Trophoblast cell (in vitro differentiated cells and primary cell): ENCODE data around the gene NDRG4.
A peak's percentile ranks its signal among the peaks of the same experiment; 100 is the strongest.

Experiments
- DNase-seq, 2 donors: peaks; one replicate each; pipeline ENCODE4 v3.0.0-alpha.2; 2016
- H2AFZ ChIP-seq: 2 replicates; pipeline ENCODE4 v1.6.1; 2013; ENCODE audit warnings: low read length, moderate library complexity, mild to moderate bottlenecking; ENCODE audit not compliant: insufficient read depth, poor library complexity
- H2AK5ac ChIP-seq: 2 replicates; pipeline ENCODE4 v1.6.1; 2013; ENCODE audit warnings: mild to moderate bottlenecking, low read length
- H2BK120ac ChIP-seq: 2 replicates; pipeline ENCODE4 v1.6.1; 2013; ENCODE audit warnings: low read length, mild to moderate bottlenecking, moderate library complexity; ENCODE audit not compliant: insufficient read depth, poor library complexity
- H2BK12ac ChIP-seq: 2 replicates; pipeline ENCODE4 v1.6.1; 2013; ENCODE audit warnings: mild to moderate bottlenecking, low read length, moderate library complexity
- H2BK5ac ChIP-seq: 2 replicates; pipeline ENCODE4 v1.6.1; 2013; ENCODE audit warnings: low read length, low read depth, moderate library complexity, mild to moderate bottlenecking; ENCODE audit not compliant: poor library complexity
- H3K14ac ChIP-seq: 2 replicates; pipeline ENCODE4 v1.6.1; 2013; ENCODE audit warnings: mild to moderate bottlenecking, low read length
- H3K18ac ChIP-seq: 2 replicates; pipeline ENCODE4 v1.6.1; 2013; ENCODE audit warnings: mild to moderate bottlenecking, low read length
- H3K23ac ChIP-seq: 2 replicates; pipeline ENCODE4 v1.6.1; 2013; ENCODE audit warnings: low read length
- H3K27ac ChIP-seq: 2 replicates; pipeline ENCODE4 v1.5.1; 2013; ENCODE audit warnings: low read depth, mild to moderate bottlenecking, inconsistent platforms, low read length, moderate library complexity
- H3K27me3 ChIP-seq: 2 replicates; pipeline ENCODE4 v1.6.1; 2013; ENCODE audit warnings: inconsistent platforms, mild to moderate bottlenecking, low read length, moderate library complexity; ENCODE audit not compliant: insufficient read depth
- H3K36me3 ChIP-seq, 2 experiments: 1 replicate in 1 of 2; 2 replicates in 1 of 2; pipeline ENCODE4 v1.6.1; 2013; ENCODE audit warnings: low read length in 2 of 2, mild to moderate bottlenecking in 2 of 2, moderate library complexity in 1 of 2; ENCODE audit not compliant: insufficient read depth in 2 of 2, control insufficient read depth in 1 of 2
- H3K4ac ChIP-seq: 2 replicates; pipeline ENCODE4 v1.6.1; 2013; ENCODE audit warnings: low read depth, mild to moderate bottlenecking, low read length, moderate library complexity
- H3K4me1 ChIP-seq, 2 experiments: 1 replicate in 1 of 2; 2 replicates in 1 of 2; pipeline ENCODE4 v1.6.1; 2013; ENCODE audit warnings: low read length in 2 of 2, mild to moderate bottlenecking in 2 of 2, moderate library complexity in 1 of 2; ENCODE audit not compliant: insufficient read depth in 2 of 2, control insufficient read depth in 1 of 2
- H3K4me2 ChIP-seq: 2 replicates; pipeline ENCODE4 v1.6.1; 2013; ENCODE audit warnings: inconsistent platforms, mild to moderate bottlenecking, low read length, moderate library complexity
- H3K4me3 ChIP-seq: 2 replicates; pipeline ENCODE4 v1.5.1; 2013; ENCODE audit warnings: mild to moderate bottlenecking, low read depth, low read length, inconsistent platforms
- H3K79me1 ChIP-seq: one replicate; pipeline ENCODE4 v1.6.1; 2013; ENCODE audit warnings: low read length
- H3K79me2 ChIP-seq: 2 replicates; pipeline ENCODE4 v1.6.1; 2013; ENCODE audit warnings: low read length, mild to moderate bottlenecking; ENCODE audit not compliant: control insufficient read depth, insufficient read depth, poor library complexity
- H3K9ac ChIP-seq: 2 replicates; pipeline ENCODE4 v1.6.1; 2013; ENCODE audit warnings: mild to moderate bottlenecking, low read length
- H3K9me3 ChIP-seq: 2 replicates; pipeline ENCODE4 v1.6.1; 2013; ENCODE audit warnings: low read depth, mild to moderate bottlenecking, control low read depth, inconsistent platforms, low read length; ENCODE audit not compliant: insufficient read depth
- H4K12ac ChIP-seq: 2 replicates; pipeline ENCODE4 v1.6.1; 2013; ENCODE audit warnings: low read depth, mild to moderate bottlenecking, low read length, moderate library complexity
- H4K8ac ChIP-seq: 2 replicates; pipeline ENCODE4 v1.6.1; 2013; ENCODE audit warnings: low read depth, mild to moderate bottlenecking, low read length, moderate library complexity
- H4K91ac ChIP-seq: one replicate; pipeline ENCODE4 v1.6.1; 2013; ENCODE audit warnings: low read depth, mild to moderate bottlenecking, low read length, moderate library complexity
- WGBS: extraction: QIAGEN DNeasy Blood & Tissue Kit; methylation state at CpG from one replicate; pipeline ENCODE4 v1.1.7; 2013; ENCODE audit warnings: missing lambda C conversion rate; ENCODE audit not compliant: insufficient read length, insufficient coverage; ENCODE audit errors: extremely low coverage; 5-methylcytosine and 5-hydroxymethylcytosine counted together

The NDRG4 gene

GRCh38 chr16:58492066-58492465 lies 7.9 kb upstream of the NDRG4 start:
- H3K9me3 ChIP-seq = peaks cover 3% of the 10 kb centered on the region
- H3K23ac ChIP-seq = no peak overlapping the region
- no peak overlapping the region for H2BK120ac ChIP-seq
- no peak overlapping the region for H4K91ac ChIP-seq
- no peaks in the 10 kb centered on the region for H3K27me3 ChIP-seq
- H3K79me2 ChIP-seq = no peaks in the 10 kb centered on the region
- H3K4me3 ChIP-seq = no peak overlapping the region
- H4K8ac ChIP-seq = no peak overlapping the region
- no peak overlapping the region for H3K9ac ChIP-seq
- H2BK5ac ChIP-seq = no peak overlapping the region
- no peaks in the 10 kb centered on the region for H3K79me1 ChIP-seq
- no peak for DNase-seq
- H3K4me2 ChIP-seq = no peak overlapping the region
- no peak overlapping the region for H2AK5ac ChIP-seq
- H2AFZ ChIP-seq = no peak overlapping the region
- no peak overlapping the region for H3K14ac ChIP-seq
- H3K36me3 ChIP-seq = no peaks in the 10 kb centered on the region
- no peak overlapping the region for H4K12ac ChIP-seq
- WGBS = no CpG with 5 or more reads among the region's 4 CpGs
- no peak overlapping the region for H3K27ac ChIP-seq
- no peak overlapping the region for H2BK12ac ChIP-seq
- no peak overlapping the region for H3K18ac ChIP-seq
- no peak overlapping the region for H3K4ac ChIP-seq
- H3K4me1 ChIP-seq = peaks cover 0 to 2% of the 10 kb centered on the region in 2 experiments

- no peak overlapping the region for H2AFZ ChIP-seq
- no peak overlapping the region for H3K23ac ChIP-seq
- no peak overlapping the region for H3K4ac ChIP-seq
- no peak overlapping the region for H3K14ac ChIP-seq
- H3K79me2 ChIP-seq = no peaks in the 10 kb centered on the region
- H2BK5ac ChIP-seq = no peak overlapping the region
- no peaks in the 10 kb centered on the region for H3K36me3 ChIP-seq
- no CpG with 5 or more reads among the region's 5 CpGs for WGBS
- peaks cover 3% of the 10 kb centered on the region for H3K9me3 ChIP-seq
- no peak overlapping the region for H3K18ac ChIP-seq
- no peaks in the 10 kb centered on the region for H3K4me1 ChIP-seq
- no peak overlapping the region for H3K9ac ChIP-seq
- H4K8ac ChIP-seq = no peak overlapping the region
- H3K4me3 ChIP-seq = no peak overlapping the region
- H2BK120ac ChIP-seq = no peak overlapping the region
- no peak overlapping the region for H2AK5ac ChIP-seq
- DNase-seq = no peak
- no peaks in the 10 kb centered on the region for H3K79me1 ChIP-seq
- H3K27me3 ChIP-seq = no peaks in the 10 kb centered on the region
- H4K12ac ChIP-seq = no peak overlapping the region
- no peak overlapping the region for H4K91ac ChIP-seq
- no peak overlapping the region for H2BK12ac ChIP-seq
- no peak overlapping the region for H3K4me2 ChIP-seq
- H3K27ac ChIP-seq = no peak overlapping the region
Measured at GRCh38 chr16:58492735-58493134, 7.2 kb upstream of the NDRG4 start.

- H4K12ac ChIP-seq = no peak overlapping the region
- no peak overlapping the region for H3K4me3 ChIP-seq
- no peaks in the 10 kb centered on the region for H3K36me3 ChIP-seq
- H3K9me3 ChIP-seq = peaks cover 3% of the 10 kb centered on the region
- no peaks in the 10 kb centered on the region for H3K4me1 ChIP-seq
- H3K4me2 ChIP-seq = no peak overlapping the region
- H3K27ac ChIP-seq = no peak overlapping the region
- H2BK5ac ChIP-seq = no peak overlapping the region
- H3K9ac ChIP-seq = no peak overlapping the region
- no peaks in the 10 kb centered on the region for H3K79me1 ChIP-seq
- H2AK5ac ChIP-seq = no peak overlapping the region
- DNase-seq = no peak
- no peaks in the 10 kb centered on the region for H3K79me2 ChIP-seq
- H2AFZ ChIP-seq = no peak overlapping the region
- no peak overlapping the region for H3K18ac ChIP-seq
- H2BK12ac ChIP-seq = no peak overlapping the region
- H3K27me3 ChIP-seq = no peaks in the 10 kb centered on the region
- no peak overlapping the region for H4K8ac ChIP-seq
- no peak overlapping the region for H2BK120ac ChIP-seq
- no peak overlapping the region for H3K23ac ChIP-seq
- no peak overlapping the region for H4K91ac ChIP-seq
- no peak overlapping the region for H3K4ac ChIP-seq
- H3K14ac ChIP-seq = no peak overlapping the region
- WGBS = no CpG with 5 or more reads among the region's 20 CpGs
Measured at GRCh38 chr16:58493756-58494431, 6.0 kb upstream of the NDRG4 start.

GRCh38 chr16:58494981-58495520 lies 4.9 kb upstream of the NDRG4 start:
- no CpG with 5 or more reads among the region's 8 CpGs for WGBS
- Histone ChIP-seq H2BK120ac (no peak overlapping the region), H3K4me2 (no peak overlapping the region), H2BK12ac (no peak overlapping the region), H3K4me3 (no peak overlapping the region), H3K9me3 (peaks cover 3% of the 10 kb centered on the region), H3K4ac (no peak overlapping the region), H3K79me1 (no peaks in the 10 kb centered on the region), H2BK5ac (no peak overlapping the region), H2AK5ac (no peak overlapping the region), H3K4me1 (peaks cover 0 to under 1% of the 10 kb centered on the region in 2 experiments), H3K18ac (no peak overlapping the region), H4K91ac (no peak overlapping the region), H3K27ac (no peak overlapping the region), H3K36me3 (no peaks in the 10 kb centered on the region), H3K9ac (no peak overlapping the region), H4K8ac (no peak overlapping the region), H3K27me3 (no peaks in the 10 kb centered on the region), H3K79me2 (no peaks in the 10 kb centered on the region), H2AFZ (no peak overlapping the region), H3K14ac (no peak overlapping the region), H3K23ac (no peak overlapping the region), H4K12ac (no peak overlapping the region)
- peak; percentile 66 to 81 for DNase-seq
